ENCODE results near the gene ACAT1.

GRCh38 chr11:108154591-108154990, 33.2 kb downstream of the ACAT1 start:
- TF ChIP-seq POLR2A (IDR thresholded peaks at IDR 0.05; ENCODE audit: low read depth, low read length), result no peak
- TF ChIP-seq POLR2AphosphoS5 (IDR thresholded peaks at IDR 0.05; ENCODE audit: low read depth, low read length), result no peak
- no peak for TF ChIP-seq TAF1 (IDR thresholded peaks at IDR 0.05; ENCODE audit: low read depth, low read length)
- no peak for TF ChIP-seq SPI1 (IDR thresholded peaks at IDR 0.05; ENCODE audit: low read depth, low read length)
- no peak for TF ChIP-seq PAX5 (IDR thresholded peaks at IDR 0.05; ENCODE audit: insufficient read depth, low read length, severe bottlenecking)
- TF ChIP-seq POU2F2 (IDR thresholded peaks at IDR 0.05; ENCODE audit: low read depth, low read length), result no peak

Measured in GM12891 (cell line).